PC-3 (cell line): ENCODE results near the gene ACTMAP.

Experiments used
- CTCF ChIP-seq: fragments of 300-600 bp; sonication (generic); conservative IDR thresholded peaks from 2 replicates; pipeline ENCODE4 v1.5.1; 2017; ENCODE audit warnings: antibody characterized with exemption, low read depth, mild to moderate bottlenecking, low read length
- EZH2 ChIP-seq: fragments of 300-600 bp; sonication (generic); IDR thresholded peaks from one replicate; pipeline ENCODE4 v1.6.1; 2017; ENCODE audit warnings: antibody characterized with exemption, mild to moderate bottlenecking, low read length; ENCODE audit not compliant: unreplicated experiment

- TF ChIP-seq CTCF (no peak), EZH2 (no peak)
Measured at GRCh38 chr19:40768869-40769268, 18.6 kb upstream of the ACTMAP start.
